Activated naive CD4-positive, alpha-beta T cell treated with anti-CD3 and anti-CD28 coated beads for 36 hours (primary cell): ENCODE data around the gene POLRMT. TPM values are rescaled to one million over a fixed set of nuclear protein-coding genes. Genes with fewer than 3 reads are reported as not detected.

Source experiments
- CTCF ChIA-PET: fragments of 350-600 bp; sonication (Branson Sonifier 250); formaldehyde crosslinking; loops from one replicate; lab custom pipeline; 2021; ENCODE audit warnings: antibody characterized with exemption; lab: Charles Lee
- DNase-seq: peaks from one replicate; pipeline ENCODE4 v3.0.0-alpha.2; 2020
- H3K27ac Mint-ChIP-seq: one replicate; pipeline ENCODE4 v1.8.0; 2021; ENCODE audit warnings: mild to moderate bottlenecking, mixed read lengths
- H3K27me3 Mint-ChIP-seq: one replicate; pipeline ENCODE4 v1.8.0; 2021; ENCODE audit warnings: low read depth, mixed read lengths
- H3K36me3 Mint-ChIP-seq: one replicate; pipeline ENCODE4 v1.8.0; 2021; ENCODE audit warnings: low read depth, mixed read lengths
- H3K4me1 Mint-ChIP-seq: one replicate; pipeline ENCODE4 v1.8.0; 2021; ENCODE audit warnings: low read depth, mixed read lengths
- H3K4me3 Mint-ChIP-seq: one replicate; pipeline ENCODE4 v1.8.0; 2021; ENCODE audit warnings: mild to moderate bottlenecking, moderate library complexity, mixed read lengths
- H3K9me3 Mint-ChIP-seq: one replicate; pipeline ENCODE4 v1.8.0; 2021; ENCODE audit warnings: mixed read lengths
- intact Hi-C: fragments of 100-400 bp; cut with micrococcal nuclease; formaldehyde crosslinking; loops from one replicate; pipeline ENCODE4 v1.15.1; 2023
- total RNA-seq, 2 experiments: library from RNA; stranded (reverse); gene quantifications; one replicate each; pipeline ENCODE4 v1.2.3, GENCODE V29; 2021

The POLRMT gene
- total RNA-seq, result 10 to 100 TPM; 63.8 to 65.6 TPM

DNA sequence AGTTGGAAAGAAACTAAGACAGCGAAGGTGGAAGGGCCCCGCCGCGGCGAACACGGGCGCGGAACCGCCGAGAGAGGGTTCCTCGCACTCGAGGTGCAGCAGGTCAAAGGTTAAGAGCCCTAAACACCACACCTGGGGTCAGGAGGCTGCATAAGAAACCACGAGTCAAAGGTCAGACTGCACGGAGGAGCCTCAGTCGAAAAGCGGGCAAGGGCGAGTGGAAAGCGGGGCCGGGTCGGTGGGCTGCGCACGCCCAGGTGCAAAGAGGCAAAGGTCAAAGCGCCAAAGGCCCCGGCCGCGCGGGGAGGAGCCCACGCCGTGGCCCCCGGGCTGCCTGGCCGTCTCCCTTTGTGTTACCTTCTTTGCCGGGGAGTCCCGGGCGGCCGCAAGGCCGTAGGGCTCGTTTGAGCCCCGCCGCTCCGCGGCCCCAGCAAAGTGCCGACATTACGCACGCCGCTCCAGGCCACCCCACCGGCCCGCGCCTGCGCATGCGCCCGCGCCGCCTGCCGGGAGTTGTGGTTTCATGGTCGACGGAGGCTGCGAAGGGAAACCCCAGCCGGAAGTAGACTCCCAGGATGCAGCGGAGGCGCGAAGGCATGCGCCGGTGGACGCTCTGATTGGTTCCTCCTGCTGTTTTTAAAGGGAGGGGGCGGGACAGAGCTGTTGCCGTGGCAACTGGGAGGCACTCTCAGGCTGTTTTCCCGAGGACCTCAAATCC, at the start of gene POLRMT:
POLRMT (minus strand) TSS at position 470 of the 718 bp plus-strand sequence; CDS start at position 445, 25 bp downstream.
- intact Hi-C loops, result loop anchor here (1.0 kb wide), 6 partner anchors 22 to 164 kb away; partner anchors contain the start of genes BSG, CDC34, PTBP1 and TPGS1
- H3K36me3 Mint-ChIP-seq, result peaks cover 21% of the 10 kb centered on the region
- H3K4me1 Mint-ChIP-seq, result peaks cover 37% of the 10 kb centered on the region
- H3K4me3 Mint-ChIP-seq, result peak within 1 kb of the TSS; percentile 93
- H3K27me3 Mint-ChIP-seq, result no peaks in the 10 kb centered on the region
- DNase-seq, result peak; percentile 98
- H3K27ac Mint-ChIP-seq, result peak within 1 kb of the TSS; percentile 78
- no peaks in the 10 kb centered on the region for H3K9me3 Mint-ChIP-seq
- CTCF ChIA-PET, result interaction anchor here (0.6 kb wide), 1 partner anchor 137 kb away, joined by 8 read pairs; no protein-coding TSS in a partner anchor

GRCh38 chr19:682678-683320, 49.5 kb upstream of the POLRMT start:
- CTCF ChIA-PET, result interaction anchor here (2.1 kb wide), 1 partner anchor 54 kb away, joined by 4 read pairs; no protein-coding TSS in a partner anchor
- H3K27ac Mint-ChIP-seq, result no peak overlapping the region
- no peak for DNase-seq
- intact Hi-C loops, result no loop called here
- no peaks in the 10 kb centered on the region for H3K9me3 Mint-ChIP-seq
- peaks cover 4% of the 10 kb centered on the region for H3K4me1 Mint-ChIP-seq
- no peaks in the 10 kb centered on the region for H3K36me3 Mint-ChIP-seq
- H3K27me3 Mint-ChIP-seq, result no peaks in the 10 kb centered on the region
- H3K4me3 Mint-ChIP-seq, result no peak overlapping the region

DNA sequence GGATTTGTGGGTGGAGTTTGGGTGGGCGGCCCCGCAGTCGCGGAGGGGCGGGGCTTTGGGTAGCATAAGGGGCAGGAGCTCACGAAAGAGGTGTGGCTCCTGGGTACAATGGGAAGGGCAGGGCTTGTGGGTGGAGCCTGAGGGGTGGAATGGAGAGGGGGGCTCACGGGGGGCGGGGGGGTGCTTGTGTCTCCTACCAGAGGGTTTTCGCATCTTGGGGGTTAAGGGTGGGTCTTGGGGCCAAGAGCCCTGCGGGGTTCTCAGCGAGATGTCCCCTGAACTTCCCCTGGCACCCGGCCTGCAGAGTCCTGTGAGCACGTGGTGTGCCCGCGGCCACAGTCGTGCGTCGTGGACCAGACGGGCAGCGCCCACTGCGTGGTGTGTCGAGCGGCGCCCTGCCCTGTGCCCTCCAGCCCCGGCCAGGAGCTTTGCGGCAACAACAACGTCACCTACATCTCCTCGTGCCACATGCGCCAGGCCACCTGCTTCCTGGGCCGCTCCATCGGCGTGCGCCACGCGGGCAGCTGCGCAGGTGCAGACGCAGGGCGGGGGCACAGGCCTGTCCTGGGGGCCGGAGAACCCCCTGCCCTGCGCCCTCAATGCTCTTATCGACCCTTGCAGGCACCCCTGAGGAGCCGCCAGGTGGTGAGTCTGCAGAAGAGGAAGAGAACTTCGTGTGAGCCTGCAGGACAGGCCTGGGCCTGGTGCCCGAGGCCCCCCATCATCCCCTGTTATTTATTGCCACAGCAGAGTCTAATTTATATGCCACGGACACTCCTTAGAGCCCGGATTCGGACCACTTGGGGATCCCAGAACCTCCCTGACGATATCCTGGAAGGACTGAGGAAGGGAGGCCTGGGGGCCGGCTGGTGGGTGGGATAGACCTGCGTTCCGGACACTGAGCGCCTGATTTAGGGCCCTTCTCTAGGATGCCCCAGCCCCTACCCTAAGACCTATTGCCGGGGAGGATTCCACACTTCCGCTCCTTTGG, 48.0 kb upstream of the POLRMT start:
- H3K36me3 Mint-ChIP-seq, result no peaks in the 10 kb centered on the region
- intact Hi-C loops, result loop anchor here (2.0 kb wide), 1 partner anchor 227 kb away; no protein-coding TSS in a partner anchor
- peak; percentile 94 for DNase-seq
- CTCF ChIA-PET, result interaction anchor here (0.6 to 0.7 kb wide), 2 partner anchors 27 to 792 kb away, joined by 3 to 6 read pairs; no protein-coding TSS in a partner anchor
- H3K27ac Mint-ChIP-seq, result no peak overlapping the region
- no peaks in the 10 kb centered on the region for H3K9me3 Mint-ChIP-seq
- H3K27me3 Mint-ChIP-seq, result no peaks in the 10 kb centered on the region
- peak overlapping the region; percentile 94 for H3K4me3 Mint-ChIP-seq
- H3K4me1 Mint-ChIP-seq, result peaks cover 7% of the 10 kb centered on the region

DNA sequence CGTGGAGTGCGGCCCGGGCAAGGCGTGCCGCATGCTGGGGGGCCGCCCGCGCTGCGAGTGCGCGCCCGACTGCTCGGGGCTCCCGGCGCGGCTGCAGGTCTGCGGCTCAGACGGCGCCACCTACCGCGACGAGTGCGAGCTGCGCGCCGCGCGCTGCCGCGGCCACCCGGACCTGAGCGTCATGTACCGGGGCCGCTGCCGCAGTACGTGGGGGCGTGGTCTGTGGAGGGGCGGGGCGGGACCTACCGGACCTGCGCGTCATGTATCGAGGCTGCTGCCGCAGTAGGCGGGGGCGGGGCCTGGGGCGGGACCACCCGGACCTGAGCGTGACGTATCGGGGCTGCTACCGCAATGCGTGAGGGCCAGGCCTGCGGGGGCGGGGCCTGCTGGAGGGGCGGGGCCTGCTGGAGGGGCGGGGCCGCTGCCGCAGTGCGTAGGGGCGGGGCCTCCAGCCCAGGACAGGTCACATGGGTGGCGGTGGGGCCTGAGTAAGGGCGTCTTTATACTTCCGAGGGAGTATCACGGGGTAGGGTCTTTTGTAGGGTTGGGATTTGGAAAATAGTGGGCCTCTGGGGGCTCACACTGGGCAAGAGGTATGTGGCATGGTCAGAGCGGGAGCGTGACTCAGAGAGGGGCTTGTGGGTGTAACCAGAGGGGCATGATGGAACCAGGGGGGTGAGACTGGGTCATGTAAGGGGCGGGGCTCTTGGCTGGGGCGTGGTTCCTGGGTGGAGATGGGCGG, 47.1 kb upstream of the POLRMT start:
- CTCF ChIA-PET, result interaction anchor here (0.6 to 0.8 kb wide), 3 partner anchors 25 to 793 kb away, joined by 3 read pairs; no protein-coding TSS in a partner anchor
- Mint-ChIP-seq H3K4me1 (peaks cover 11% of the 10 kb centered on the region), H3K27ac (peak overlapping the region; percentile 99), H3K36me3 (no peaks in the 10 kb centered on the region), H3K27me3 (peaks cover 5% of the 10 kb centered on the region), H3K4me3 (peak overlapping the region; percentile 94), H3K9me3 (no peaks in the 10 kb centered on the region)
- DNase-seq, result peak; percentile 100
- intact Hi-C loops, result loop anchor here (1.0 to 2.0 kb wide), 7 partner anchors 17 to 423 kb away; partner anchors contain the start of genes BSG, GPX4, PTBP1 and RNF126

DNA sequence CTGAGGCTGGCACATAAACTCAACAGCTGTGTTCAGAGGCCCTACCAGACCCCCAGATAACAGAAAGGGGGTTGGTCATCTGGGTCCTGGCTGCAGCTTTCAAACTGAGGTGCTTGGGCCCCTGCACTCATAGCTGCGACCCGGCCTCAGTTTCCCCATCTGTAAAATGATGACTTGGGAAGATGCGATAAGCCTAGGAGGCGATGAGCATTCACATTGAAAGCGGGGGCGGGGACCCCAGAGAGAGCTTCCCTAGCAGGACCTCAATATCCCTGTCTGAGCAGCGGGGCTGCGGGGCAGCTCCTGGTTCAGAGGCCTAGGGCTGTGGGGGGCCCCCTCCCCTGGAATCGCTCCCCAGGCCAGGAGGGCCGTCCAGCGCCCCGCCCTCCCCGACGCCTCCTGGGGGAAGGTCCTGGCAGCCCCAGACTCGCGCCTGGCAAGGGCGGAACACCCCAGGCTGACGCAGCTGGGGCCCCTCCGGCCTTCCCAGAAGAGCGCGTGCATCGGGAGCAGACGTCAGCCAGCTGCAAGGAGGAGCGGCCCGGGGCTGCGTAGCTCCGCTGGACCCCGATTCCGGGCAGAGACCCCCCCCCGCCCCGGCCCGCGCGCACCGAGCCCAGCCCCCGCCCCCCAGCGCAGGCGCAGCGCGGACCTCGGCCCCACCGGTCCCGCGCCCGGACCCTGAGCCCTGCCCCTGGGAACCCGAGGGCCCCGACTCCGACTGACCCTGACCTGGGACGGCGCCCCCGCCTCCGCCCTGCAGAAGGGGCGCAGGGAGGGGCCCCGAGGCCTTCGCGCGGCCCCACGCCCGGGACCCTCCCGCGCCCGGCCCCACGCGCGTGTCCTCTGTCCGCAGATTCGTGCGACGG, 46.3 kb upstream of the POLRMT start:
- H3K4me3 Mint-ChIP-seq, result peak overlapping the region; percentile 94
- peaks cover 10% of the 10 kb centered on the region for H3K27me3 Mint-ChIP-seq
- peaks cover 13% of the 10 kb centered on the region for H3K4me1 Mint-ChIP-seq
- CTCF ChIA-PET, result interaction anchor here (0.8 kb wide), 1 partner anchor 48 kb away, joined by 3 read pairs; no protein-coding TSS in a partner anchor
- no peaks in the 10 kb centered on the region for H3K9me3 Mint-ChIP-seq
- H3K27ac Mint-ChIP-seq, result peak overlapping the region; percentile 78
- peak; percentile 61 for DNase-seq
- H3K36me3 Mint-ChIP-seq, result no peaks in the 10 kb centered on the region
- intact Hi-C loops, result loop anchor here (1.0 to 2.0 kb wide), 7 partner anchors 16 to 424 kb away; partner anchors contain the start of genes BSG, GPX4, PTBP1 and RNF126

DNA sequence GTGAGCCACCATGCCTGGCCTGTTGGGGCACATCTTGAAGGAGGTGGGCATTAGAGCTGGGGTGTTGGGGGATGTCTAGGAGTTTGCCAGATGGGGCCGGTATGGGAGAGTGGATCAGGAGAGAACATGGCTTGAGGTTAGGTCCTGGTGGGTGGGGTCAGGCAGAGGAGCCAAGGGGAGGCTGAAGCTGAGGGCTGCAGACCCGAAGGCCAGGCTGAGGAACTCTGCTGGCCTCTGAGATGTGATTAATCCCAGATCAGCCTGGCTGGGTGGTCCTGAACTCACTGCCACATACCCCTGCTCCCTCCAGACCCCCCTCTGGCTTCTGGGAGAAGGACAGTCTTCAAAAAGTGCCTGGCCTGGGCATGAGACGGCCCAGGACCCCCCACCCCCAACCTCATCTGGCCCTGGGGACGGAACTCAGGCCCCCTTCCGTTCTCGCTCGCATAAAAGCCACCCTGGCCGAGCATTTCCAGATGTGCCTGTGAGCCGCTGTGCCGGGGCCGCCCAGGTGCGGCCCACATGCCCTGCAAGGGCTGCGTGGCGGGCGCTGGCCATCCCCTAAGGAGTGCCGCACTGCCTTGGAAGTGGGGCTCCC, 45.6 kb upstream of the POLRMT start:
- H3K27ac Mint-ChIP-seq, result no peak overlapping the region
- H3K4me1 Mint-ChIP-seq, result peaks cover 13% of the 10 kb centered on the region
- peaks cover 12% of the 10 kb centered on the region for H3K27me3 Mint-ChIP-seq
- H3K4me3 Mint-ChIP-seq, result peak overlapping the region; percentile 75
- DNase-seq, result no peak
- H3K36me3 Mint-ChIP-seq, result no peaks in the 10 kb centered on the region
- intact Hi-C loops, result no loop called here
- H3K9me3 Mint-ChIP-seq, result no peaks in the 10 kb centered on the region
- CTCF ChIA-PET, result no interaction called here

DNA sequence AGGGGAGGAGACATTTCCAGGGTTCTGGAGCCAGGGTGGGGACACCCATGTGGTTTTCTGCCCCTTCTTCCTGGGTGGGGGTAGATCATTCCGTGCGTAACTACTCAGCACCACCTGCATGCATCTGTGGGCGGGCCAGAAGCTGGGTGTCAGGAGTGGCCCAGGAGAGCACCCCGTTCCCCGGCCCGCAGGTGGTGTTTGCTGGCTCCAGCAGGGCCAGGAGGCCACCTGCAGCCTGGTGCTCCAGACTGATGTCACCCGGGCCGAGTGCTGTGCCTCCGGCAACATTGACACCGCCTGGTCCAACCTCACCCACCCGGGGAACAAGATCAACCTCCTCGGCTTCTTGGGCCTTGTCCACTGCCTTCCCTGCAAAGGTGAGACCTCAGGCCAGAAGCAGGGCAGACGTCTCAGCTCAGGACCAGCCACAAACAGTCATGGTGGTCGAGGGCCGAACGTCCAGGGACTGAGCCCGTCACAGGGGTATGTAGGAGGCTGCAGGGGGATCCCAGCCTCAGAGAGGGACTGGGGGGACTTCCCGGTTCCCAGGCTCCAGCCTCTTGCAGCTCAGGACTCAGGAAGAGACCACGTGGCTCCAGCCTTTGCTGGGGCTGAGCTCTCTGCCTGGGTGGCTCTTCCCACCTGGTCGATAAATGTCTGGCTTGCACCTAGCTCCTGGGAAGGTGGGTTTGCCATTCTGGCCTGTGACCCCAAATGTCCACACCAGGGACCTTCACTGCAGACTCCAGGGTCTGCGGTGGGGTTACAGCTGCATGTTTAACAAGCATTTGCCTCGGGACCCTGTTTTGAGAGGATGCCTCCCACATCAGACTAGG, 44.5 kb upstream of the POLRMT start:
- no peak overlapping the region for H3K4me3 Mint-ChIP-seq
- intact Hi-C loops, result no loop called here
- no peak overlapping the region for H3K27ac Mint-ChIP-seq

GRCh38 chr19:677201-677600, 43.9 kb upstream of the POLRMT start:
- intact Hi-C loops, result no loop called here
- CTCF ChIA-PET, result interaction anchor here (1.1 kb wide), 1 partner anchor 13 kb away, joined by 3 read pairs; no protein-coding TSS in a partner anchor
- Mint-ChIP-seq H3K27me3 (peaks cover 16% of the 10 kb centered on the region), H3K4me1 (peaks cover 13% of the 10 kb centered on the region), H3K27ac (no peak overlapping the region), H3K4me3 (no peak overlapping the region), H3K9me3 (no peaks in the 10 kb centered on the region), H3K36me3 (no peaks in the 10 kb centered on the region)
- DNase-seq, result no peak

More for the DNA sequence above, 44.5 kb upstream of the POLRMT start:
- no peak for DNase-seq
- no peaks in the 10 kb centered on the region for H3K9me3 Mint-ChIP-seq
- CTCF ChIA-PET, result interaction anchor here (1.1 kb wide), 1 partner anchor 14 kb away, joined by 3 read pairs; no protein-coding TSS in a partner anchor
- peaks cover 16% of the 10 kb centered on the region for H3K27me3 Mint-ChIP-seq
- H3K4me1 Mint-ChIP-seq, result peaks cover 13% of the 10 kb centered on the region
- H3K36me3 Mint-ChIP-seq, result no peaks in the 10 kb centered on the region

- H3K4me3 Mint-ChIP-seq, result no peak within 1 kb of the TSS
- no peak for DNase-seq
- H3K27ac Mint-ChIP-seq, result no peak within 1 kb of the TSS
- intact Hi-C loops, result no loop called here
- H3K27me3 Mint-ChIP-seq, result peaks cover 16% of the 10 kb centered on the region
- peaks cover 13% of the 10 kb centered on the region for H3K4me1 Mint-ChIP-seq
- CTCF ChIA-PET, result no interaction called here
- no peaks in the 10 kb centered on the region for H3K9me3 Mint-ChIP-seq
- no peaks in the 10 kb centered on the region for H3K36me3 Mint-ChIP-seq
These were observed 43.2 kb upstream of the POLRMT start, which contains the start of gene FSTL3 for GRCh38 chr19:676339-677105. Gene FSTL3 (plus strand): TSS chr19:676392. CDS start chr19:676424, 32 bp downstream.
